HG02943 (cell line): ENCODE measurements around the gene PLCG1.
"Not testable (repeated sequence)": the region's sequence is repeated elsewhere in the genome, so short reads cannot be mapped to it uniquely, and the experiment has no call there.

ENCODE experiments used
- ATAC-seq: cut with Tn5 transposase; IDR thresholded peaks from one replicate; pipeline ENCODE4 v1.9.1; 2021; ENCODE audit warnings: mild to moderate bottlenecking, low read depth, moderate library complexity; ENCODE audit not compliant: unreplicated experiment

The PLCG1 gene

GRCh38 chr20:41136680-41137613 lies at the start of gene PLCG1:
TSS of gene PLCG1 (plus strand) at chr20:41137543. CDS start at chr20:41137642, 99 bp downstream.
- ATAC-seq = peak; percentile 59

DNA sequence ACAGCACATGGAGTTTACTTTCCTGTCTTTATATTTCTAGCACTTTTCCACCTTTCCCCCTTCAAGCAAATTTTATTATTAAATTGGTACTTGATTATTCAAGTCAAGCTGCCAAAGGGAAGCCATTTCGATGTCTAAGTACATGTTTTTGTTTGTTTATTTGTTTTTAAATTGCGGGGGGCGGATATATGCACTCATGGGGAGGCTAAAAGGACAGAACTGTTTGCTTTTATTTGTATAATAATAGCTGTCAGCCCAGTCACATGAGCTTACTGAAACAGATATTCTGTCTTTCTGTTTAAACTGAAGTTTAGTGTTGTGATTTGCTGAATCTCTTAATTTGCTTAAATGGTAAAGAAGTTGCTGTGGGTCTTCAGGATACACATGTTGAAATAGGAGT lies 49.6 kb upstream of the PLCG1 start:
- no peak for ATAC-seq

- ATAC-seq = no peak
Measured at GRCh38 chr20:41089555-41089954, 47.8 kb upstream of the PLCG1 start.

DNA sequence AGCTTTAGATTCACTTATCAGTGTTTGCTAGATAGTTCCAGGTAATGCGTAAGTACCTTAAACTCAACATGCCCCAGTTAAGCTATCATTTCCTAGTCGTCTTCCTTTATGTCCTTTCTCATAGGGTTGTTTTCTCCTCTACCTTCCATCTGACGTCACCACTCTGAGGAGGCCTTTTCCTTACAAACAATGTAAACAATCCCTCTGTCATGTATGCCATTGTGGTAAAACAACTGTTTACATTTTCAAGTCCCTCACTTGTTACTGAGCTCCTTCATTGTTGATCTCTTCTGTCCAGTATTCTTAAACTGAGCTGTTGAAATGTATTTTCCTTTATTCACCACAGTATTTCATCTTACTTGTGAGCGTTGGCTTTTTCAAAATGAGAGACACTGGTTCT lies 45.4 kb upstream of the PLCG1 start:
- ATAC-seq = no peak

GRCh38 chr20:41094353-41095055 lies 42.8 kb upstream of the PLCG1 start:
- no peak for ATAC-seq

DNA sequence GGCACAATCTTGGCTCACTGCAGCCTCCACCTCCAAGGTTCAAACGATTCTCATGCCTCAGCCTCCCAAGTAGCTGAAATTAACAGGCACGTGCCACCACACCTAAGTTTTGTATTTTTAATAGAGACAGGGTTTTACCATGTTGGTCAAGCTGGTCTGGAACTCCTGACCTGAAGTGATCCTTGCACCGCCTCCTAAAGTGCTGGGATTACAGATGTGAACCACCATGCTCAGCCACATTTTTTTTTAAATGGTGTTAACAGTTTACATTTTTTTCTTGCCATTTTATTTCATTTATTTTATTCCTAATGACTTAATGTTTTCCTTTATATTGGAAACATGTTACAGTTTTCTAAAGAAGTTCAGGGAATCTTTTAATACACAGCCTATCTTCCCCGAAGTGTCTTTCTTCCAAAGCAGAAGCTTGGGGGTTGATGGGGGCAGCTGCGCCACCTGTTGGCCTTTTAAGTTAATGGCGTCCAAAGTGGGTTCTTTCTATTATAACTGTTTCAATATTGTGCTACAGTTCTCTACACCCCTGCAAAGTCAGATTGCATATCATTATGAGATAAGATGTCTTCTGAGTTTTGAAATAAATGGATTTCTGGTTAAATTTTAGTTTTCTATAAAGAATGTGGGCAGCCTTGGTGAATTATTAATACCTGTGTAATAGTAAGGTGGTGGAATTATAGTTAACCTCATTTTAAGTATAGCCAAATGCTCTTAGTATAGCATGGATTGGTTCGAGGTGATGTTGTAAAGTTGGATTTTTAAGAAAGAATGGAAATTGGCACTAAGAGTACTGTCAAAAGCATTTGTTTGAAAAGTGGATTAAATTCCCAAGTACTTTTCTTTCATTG lies 42.0 kb upstream of the PLCG1 start:
- no peak for ATAC-seq

- ATAC-seq = no peak
Measured at GRCh38 chr20:41098703-41099250, 38.6 kb upstream of the PLCG1 start.

GRCh38 chr20:41100001-41100480 lies 37.3 kb upstream of the PLCG1 start:
- ATAC-seq = no peak

- no peak for ATAC-seq
Measured at GRCh38 chr20:41101660-41102059, 35.7 kb upstream of the PLCG1 start.

- no peak for ATAC-seq
Measured at GRCh38 chr20:41108531-41108930, 28.8 kb upstream of the PLCG1 start.

GRCh38 chr20:41110012-41110411 lies 27.3 kb upstream of the PLCG1 start:
- no peak for ATAC-seq

- ATAC-seq = no peak
Measured at GRCh38 chr20:41110930-41111577, 26.3 kb upstream of the PLCG1 start.

DNA sequence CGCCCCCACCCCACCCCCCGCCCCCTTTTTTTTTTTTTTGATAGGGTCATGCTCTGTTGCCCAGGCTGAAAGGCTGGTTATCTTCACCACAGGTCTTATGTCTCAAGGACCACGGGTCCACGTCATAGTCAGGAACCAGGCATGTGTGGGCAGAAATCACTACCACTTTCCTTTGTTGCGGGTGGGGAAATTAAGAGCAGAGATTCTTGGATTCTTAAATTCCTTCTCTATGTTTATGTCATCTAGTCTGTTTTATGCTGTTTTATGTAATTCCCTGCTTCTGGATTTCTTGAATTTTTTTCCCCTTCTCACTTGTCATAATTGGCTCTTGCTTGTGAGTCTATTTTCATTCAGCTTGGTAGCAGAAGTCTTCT lies 25.8 kb upstream of the PLCG1 start:
- ATAC-seq = no peak

DNA sequence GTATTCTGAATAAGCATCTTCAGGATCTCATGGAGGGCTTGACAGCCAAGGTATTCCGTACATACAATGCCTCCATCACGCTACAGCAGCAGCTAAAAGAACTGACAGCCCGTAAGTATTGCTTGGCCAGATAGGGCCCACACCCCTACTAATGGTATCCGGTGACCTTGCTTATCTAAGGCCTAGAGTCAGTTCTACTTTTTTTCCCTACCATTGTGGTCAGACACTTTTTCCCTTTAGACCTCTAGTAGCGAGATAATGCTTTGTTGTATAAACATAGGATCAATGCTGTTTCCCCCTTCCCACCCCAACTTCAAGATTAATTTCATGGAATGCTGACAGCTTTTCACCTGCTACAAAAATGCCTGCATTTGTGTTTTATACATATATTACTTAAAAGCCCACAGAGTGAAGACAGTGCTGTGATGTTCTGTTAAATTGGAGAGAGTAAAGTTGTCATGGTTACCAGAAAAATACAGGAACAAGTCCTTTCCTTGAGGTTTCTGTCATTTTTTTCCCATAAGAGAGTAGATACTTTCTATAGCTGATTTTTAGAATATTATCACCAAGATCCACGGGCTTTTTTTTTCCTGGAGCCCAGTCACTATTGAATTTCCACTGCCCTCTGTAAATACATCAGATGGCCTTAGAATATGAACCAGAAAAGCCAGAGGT lies 20.9 kb upstream of the PLCG1 start:
- ATAC-seq = no peak

DNA sequence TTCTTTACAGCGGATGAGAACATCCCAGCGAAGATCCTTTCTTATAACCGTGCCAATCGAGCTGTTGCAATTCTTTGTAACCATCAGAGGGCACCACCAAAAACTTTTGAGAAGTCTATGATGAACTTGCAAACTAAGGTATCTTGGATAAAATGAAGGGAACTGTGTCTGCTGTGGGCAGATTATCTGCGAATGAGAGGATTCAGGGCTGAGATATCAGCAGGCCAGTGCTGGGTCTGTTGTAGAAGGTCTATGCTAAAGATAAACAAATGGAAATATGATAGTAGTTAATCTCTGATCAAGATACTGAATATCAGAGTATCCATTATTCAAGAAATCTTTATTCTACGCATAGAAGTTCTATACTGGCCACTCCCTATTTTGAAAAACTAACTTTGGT lies 19.2 kb upstream of the PLCG1 start:
- ATAC-seq = not testable (repeated sequence)

DNA sequence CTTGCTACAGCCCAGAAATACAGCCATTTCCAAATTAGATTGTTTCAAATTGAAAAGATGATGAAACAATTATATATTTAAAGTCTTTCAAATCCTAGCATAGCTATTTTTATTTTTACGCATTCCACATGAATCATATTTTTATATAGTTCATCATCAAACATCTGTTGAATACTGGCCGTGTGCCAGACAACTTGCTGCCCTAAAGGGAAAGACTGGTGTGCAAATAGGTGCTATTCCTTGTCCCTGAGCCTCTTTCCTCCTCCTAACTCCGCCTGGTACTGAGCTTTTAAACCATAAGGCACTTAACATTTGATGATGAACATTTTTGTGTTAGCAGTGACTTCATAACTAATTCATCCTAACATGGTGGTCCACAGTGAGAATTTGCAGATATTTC lies 18.7 kb upstream of the PLCG1 start:
- ATAC-seq = no peak

GRCh38 chr20:41119614-41120561 lies 17.5 kb upstream of the PLCG1 start:
- ATAC-seq = no peak

GRCh38 chr20:41121399-41121798 lies 15.9 kb upstream of the PLCG1 start:
- no peak for ATAC-seq
